A549 (cell line): Measurements from ENCODE around the gene TRNAU1AP.
"Not testable (repeated sequence)": the region's sequence is repeated elsewhere in the genome, so short reads cannot be mapped to it uniquely, and the experiment has no call there.

Experiments
- BHLHE40 ChIP-seq: IDR thresholded peaks from 2 replicates; pipeline ENCODE4 v1.6.1; 2012; ENCODE audit warnings: low read depth, low read length, inconsistent platforms
- JUN ChIP-seq, 2 experiments: fragments of >200 bp; sonication (Bioruptor Twin); formaldehyde crosslinking; IDR thresholded peaks; 2 replicates in 1 of 2; 3 replicates in 1 of 2; pipeline ENCODE4 v1.6.1; 2016 to 2017
- MAFK ChIP-seq: fragments of 450-650 bp; IDR thresholded peaks from 2 replicates; pipeline ENCODE4 v1.6.1; 2014; ENCODE audit not compliant: partially characterized antibody
- POLR2A ChIP-seq: IDR thresholded peaks from 2 replicates; pipeline ENCODE4 v1.6.1; 2012; ENCODE audit warnings: mild to moderate bottlenecking, low read length
- POLR2AphosphoS2 ChIP-seq: conservative IDR thresholded peaks from 2 replicates; pipeline ENCODE4 v1.6.1; 2012; ENCODE audit warnings: low read length, improper control_type of control experiment, inconsistent platforms
- RNF2 ChIP-seq: fragments of 200-600 bp; sonication (generic); IDR thresholded peaks from 2 replicates; pipeline ENCODE4 v1.6.1; 2016; ENCODE audit warnings: low read depth, mild to moderate bottlenecking, antibody characterized with exemption, moderate library complexity, borderline replicate concordance
- ZFP36 ChIP-seq: fragments of 450-650 bp; IDR thresholded peaks from 2 replicates; pipeline ENCODE4 v1.6.1; 2014; ENCODE audit warnings: borderline replicate concordance; ENCODE audit not compliant: partially characterized antibody
- ZNF302 ChIP-seq: fragments of 250-450 bp; sonication (Bioruptor Pico); IDR thresholded peaks from 2 replicates; pipeline ENCODE4 v1.9.0; 2021; ENCODE audit warnings: inconsistent platforms, mild to moderate bottlenecking, moderate library complexity
- TF ChIP-seq, protein P1 (sequence below): fragments of 450-650 bp; IDR thresholded peaks from 2 replicates; pipeline ENCODE4 v1.6.1; 2014; ENCODE audit warnings: antibody characterized with exemption
- TF ChIP-seq, protein P2 (sequence below): fragments of >200 bp; sonication (Bioruptor Twin); formaldehyde crosslinking; IDR thresholded peaks from 3 replicates; pipeline ENCODE4 v1.5.1; 2016
- TF ChIP-seq, protein P3 (sequence below): IDR thresholded peaks from 2 replicates; pipeline ENCODE4 v1.6.1; 2012

DNA sequence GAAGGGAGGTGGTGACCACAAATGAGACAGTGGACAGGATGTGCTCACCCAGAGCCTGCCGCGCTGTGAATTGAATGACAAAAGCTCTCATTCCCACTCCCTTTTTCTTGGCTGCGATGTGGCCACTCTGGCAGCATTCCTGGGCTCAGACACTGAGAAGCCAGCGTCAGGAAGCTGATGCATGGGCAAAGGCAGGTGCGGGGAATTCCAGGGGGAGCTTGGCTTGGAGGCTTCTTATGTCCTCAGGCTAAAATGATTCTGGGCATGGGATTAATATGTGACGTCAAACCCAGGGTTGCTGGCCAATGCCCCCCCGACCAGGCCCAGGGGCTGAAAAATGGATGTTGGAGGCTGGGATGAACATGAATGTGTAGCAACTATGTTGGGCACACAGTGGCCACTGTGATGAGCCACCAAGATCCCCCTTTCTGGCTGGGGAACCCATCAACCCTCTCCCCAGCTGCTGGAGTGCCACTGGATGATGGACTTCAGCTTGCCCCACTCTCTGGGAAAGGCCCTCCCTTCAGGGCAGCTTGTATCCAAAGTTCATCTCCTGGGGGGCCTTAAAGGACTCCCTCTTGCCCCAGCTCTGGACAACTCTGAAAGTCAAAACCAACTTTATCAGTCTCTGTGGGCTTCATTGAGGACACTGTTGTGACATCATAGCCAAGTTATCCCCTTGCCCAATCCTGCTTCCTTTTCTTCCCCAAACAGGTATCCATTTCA, 42.0 kb downstream of the TRNAU1AP start:
- not testable (repeated sequence) for TF ChIP-seq POLR2AphosphoS2; BHLHE40; ZFP36; RNF2; MAFK; POLR2A; JUN (IDR thresholded peaks at IDR 0.05); ZNF302
- TF ChIP-seq, protein P1, sequence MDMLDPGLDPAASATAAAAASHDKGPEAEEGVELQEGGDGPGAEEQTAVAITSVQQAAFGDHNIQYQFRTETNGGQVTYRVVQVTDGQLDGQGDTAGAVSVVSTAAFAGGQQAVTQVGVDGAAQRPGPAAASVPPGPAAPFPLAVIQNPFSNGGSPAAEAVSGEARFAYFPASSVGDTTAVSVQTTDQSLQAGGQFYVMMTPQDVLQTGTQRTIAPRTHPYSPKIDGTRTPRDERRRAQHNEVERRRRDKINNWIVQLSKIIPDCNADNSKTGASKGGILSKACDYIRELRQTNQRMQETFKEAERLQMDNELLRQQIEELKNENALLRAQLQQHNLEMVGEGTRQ: not testable (repeated sequence)
- TF ChIP-seq, protein P2, sequence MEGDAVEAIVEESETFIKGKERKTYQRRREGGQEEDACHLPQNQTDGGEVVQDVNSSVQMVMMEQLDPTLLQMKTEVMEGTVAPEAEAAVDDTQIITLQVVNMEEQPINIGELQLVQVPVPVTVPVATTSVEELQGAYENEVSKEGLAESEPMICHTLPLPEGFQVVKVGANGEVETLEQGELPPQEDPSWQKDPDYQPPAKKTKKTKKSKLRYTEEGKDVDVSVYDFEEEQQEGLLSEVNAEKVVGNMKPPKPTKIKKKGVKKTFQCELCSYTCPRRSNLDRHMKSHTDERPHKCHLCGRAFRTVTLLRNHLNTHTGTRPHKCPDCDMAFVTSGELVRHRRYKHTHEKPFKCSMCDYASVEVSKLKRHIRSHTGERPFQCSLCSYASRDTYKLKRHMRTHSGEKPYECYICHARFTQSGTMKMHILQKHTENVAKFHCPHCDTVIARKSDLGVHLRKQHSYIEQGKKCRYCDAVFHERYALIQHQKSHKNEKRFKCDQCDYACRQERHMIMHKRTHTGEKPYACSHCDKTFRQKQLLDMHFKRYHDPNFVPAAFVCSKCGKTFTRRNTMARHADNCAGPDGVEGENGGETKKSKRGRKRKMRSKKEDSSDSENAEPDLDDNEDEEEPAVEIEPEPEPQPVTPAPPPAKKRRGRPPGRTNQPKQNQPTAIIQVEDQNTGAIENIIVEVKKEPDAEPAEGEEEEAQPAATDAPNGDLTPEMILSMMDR: not testable (repeated sequence)
- TF ChIP-seq, protein P3, sequence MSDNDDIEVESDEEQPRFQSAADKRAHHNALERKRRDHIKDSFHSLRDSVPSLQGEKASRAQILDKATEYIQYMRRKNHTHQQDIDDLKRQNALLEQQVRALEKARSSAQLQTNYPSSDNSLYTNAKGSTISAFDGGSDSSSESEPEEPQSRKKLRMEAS: not testable (repeated sequence)
